PC-9 (cell line): ENCODE measurements around the gene SLX4IP. TPM values are rescaled to one million over a fixed set of nuclear protein-coding genes. Genes with fewer than 3 reads are reported as not detected.

Source experiments
- BruUV-seq: library from RNA; stranded (reverse); fragments of 400-500 nt; replicated peaks from 2 replicates; lab custom pipeline; 2021; lab: Mats Ljungman, UMichigan
- CTCF ChIA-PET: fragments of 300-600 bp; sonication (Branson Sonifier 250); formaldehyde crosslinking; loops from one replicate; lab custom pipeline; 2022; ENCODE audit warnings: antibody characterized with exemption; lab: Charles Lee
- POLR2A ChIA-PET: fragments of 300-600 bp; sonication (Branson Sonifier 250); formaldehyde crosslinking; loops from one replicate; lab custom pipeline; 2022; ENCODE audit warnings: antibody characterized with exemption; ENCODE audit not compliant: unreplicated experiment; lab: Charles Lee
- DNase-seq, 2 experiments: peaks; one replicate each; pipeline versions ENCODE4 v3.0.0 to v3.0.0-alpha.2; 2015 to 2022; ENCODE audit warnings: mixed read lengths in 1 of 2
- H2AFZ ChIP-seq: fragments of 200-600 bp; sonication (generic); 2 replicates; pipeline ENCODE4 v1.8.1; 2017; ENCODE audit warnings: antibody characterized with exemption
- H3F3A ChIP-seq: fragments of 200-600 bp; sonication (generic); 2 replicates; pipeline ENCODE4 v1.8.1; 2017; ENCODE audit warnings: antibody characterized with exemption, mild to moderate bottlenecking, low read depth; ENCODE audit not compliant: insufficient read depth
- H3K27ac ChIP-seq: fragments of 200-600 bp; sonication (generic); 2 replicates; pipeline ENCODE4 v1.6.1; 2016; ENCODE audit warnings: mixed run types
- H3K27me3 ChIP-seq: fragments of 200-600 bp; sonication (generic); 2 replicates; pipeline ENCODE4 v1.6.1; 2016; ENCODE audit warnings: low read depth, mixed run types; ENCODE audit not compliant: insufficient read depth
- H3K36me3 ChIP-seq: fragments of 200-600 bp; sonication (generic); 2 replicates; pipeline ENCODE4 v1.6.1; 2016; ENCODE audit warnings: low read depth, mixed run types
- H3K4me1 ChIP-seq: fragments of 200-600 bp; sonication (generic); replicated peaks from 2 replicates; pipeline ENCODE4 v1.6.1; 2016; ENCODE audit warnings: mixed run types; ENCODE audit not compliant: insufficient read depth
- H3K4me2 ChIP-seq: fragments of 200-600 bp; sonication (generic); 2 replicates; pipeline ENCODE4 v1.6.1; 2017; ENCODE audit warnings: mixed run types
- H3K4me3 ChIP-seq: fragments of 200-600 bp; sonication (generic); 2 replicates; pipeline ENCODE4 v1.6.1; 2016; ENCODE audit warnings: mixed run types
- H3K79me2 ChIP-seq: fragments of 200-600 bp; sonication (generic); 2 replicates; pipeline ENCODE4 v1.6.1; 2017; ENCODE audit warnings: low read depth, mixed run types
- H3K9me2 ChIP-seq: fragments of 200-600 bp; sonication (generic); 2 replicates; pipeline ENCODE4 v1.8.1; 2017; ENCODE audit warnings: mild to moderate bottlenecking; ENCODE audit not compliant: insufficient read depth
- H3K9me3 ChIP-seq: fragments of 200-600 bp; sonication (generic); 2 replicates; pipeline ENCODE4 v1.8.1; 2016; ENCODE audit warnings: low read depth; ENCODE audit not compliant: insufficient read depth
- H4K20me1 ChIP-seq: fragments of 200-600 bp; sonication (generic); 2 replicates; pipeline ENCODE4 v1.8.1; 2017; ENCODE audit not compliant: insufficient read depth
- EZH2 ChIP-seq: fragments of 200-600 bp; sonication (generic); IDR thresholded peaks from 2 replicates; pipeline ENCODE4 v1.8.0; 2017; ENCODE audit warnings: antibody characterized with exemption, low read depth
- intact Hi-C: fragments of 100-400 bp; cut with micrococcal nuclease; formaldehyde crosslinking; loops from one replicate; pipeline ENCODE4 v1.10.0; 2022; ENCODE audit not compliant: unreplicated experiment
- total RNA-seq: library from RNA; stranded (reverse); gene quantifications from 2 replicates; pipeline ENCODE4 v1.2.3, GENCODE V29; 2021
- TF ChIP-seq, protein P1 (sequence below): fragments of 200-600 bp; sonication (generic); conservative IDR thresholded peaks from 2 replicates; pipeline ENCODE4 v1.6.1; 2017; ENCODE audit warnings: mixed run types, antibody characterized with exemption, mild to moderate bottlenecking, moderate library complexity

The SLX4IP gene
- total RNA-seq, 1 experiment from 2014 or later: 13.4 TPM

DNA sequence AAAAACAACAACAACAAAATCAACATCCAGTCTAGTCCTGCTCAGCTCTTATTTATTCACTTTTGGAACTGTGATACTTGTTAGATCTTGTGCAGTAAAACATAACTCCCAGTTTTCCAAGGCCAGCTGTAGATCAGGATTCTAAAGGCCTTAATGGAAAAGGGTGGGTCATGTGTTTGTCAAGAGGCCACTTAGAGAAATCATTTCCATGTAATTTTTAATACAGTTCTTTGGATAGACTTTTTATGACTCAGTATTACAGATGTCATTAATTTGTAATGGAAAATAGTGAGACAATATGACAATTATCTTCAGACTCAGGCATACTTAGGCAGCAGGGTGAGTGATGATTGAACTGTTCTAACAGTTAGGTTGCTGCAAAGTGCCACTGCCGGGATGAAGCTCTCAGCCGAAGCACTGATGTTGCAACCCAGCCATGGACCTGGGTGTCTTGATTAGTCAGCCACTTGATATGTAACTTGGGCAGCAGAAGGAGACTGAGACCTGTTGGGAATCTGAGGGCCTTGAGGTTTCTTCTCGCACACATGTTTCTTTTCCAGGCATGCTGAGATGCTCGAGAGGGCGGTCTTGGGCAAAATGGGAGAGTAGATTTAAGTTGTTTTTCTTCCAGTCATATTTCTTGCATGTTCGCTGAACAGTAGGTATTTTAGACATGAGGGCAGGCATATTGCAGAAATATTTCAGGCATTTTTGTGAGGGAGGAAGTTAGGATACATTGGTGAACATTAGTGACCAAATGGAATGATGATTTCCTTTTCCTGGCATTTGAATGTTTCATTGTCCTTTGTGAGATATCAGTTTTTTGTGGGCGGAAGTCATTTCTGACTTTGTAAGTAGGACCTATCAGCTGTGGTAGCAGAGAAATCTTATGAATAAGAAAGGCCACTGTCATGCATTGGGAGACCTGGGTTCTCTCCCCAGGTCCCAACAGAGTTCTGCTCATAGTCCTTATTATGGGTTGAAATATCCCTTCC lies 52.3 kb downstream of the SLX4IP start:
- BruUV-seq: no TSS peak
- Histone ChIP-seq H2AFZ (no peak overlapping the region), H3K4me3 (no peak overlapping the region), H3K36me3 (no peaks in the 10 kb centered on the region), H3K79me2 (no peaks in the 10 kb centered on the region), H3K27ac (no peak overlapping the region), H3F3A (no peaks in the 10 kb centered on the region), H3K4me2 (no peak overlapping the region), H4K20me1 (no peaks in the 10 kb centered on the region), H3K27me3 (no peaks in the 10 kb centered on the region), H3K9me2 (no peaks in the 10 kb centered on the region; the same call in 1 of the 2 replicates), H3K9me3 (0 out of 2 replicates have a peak, but pooled peaks cover 4% of the 10 kb centered on the region), H3K4me1 (no peaks in the 10 kb centered on the region)
- TF ChIP-seq EZH2: no peak
- TF ChIP-seq, protein P1, sequence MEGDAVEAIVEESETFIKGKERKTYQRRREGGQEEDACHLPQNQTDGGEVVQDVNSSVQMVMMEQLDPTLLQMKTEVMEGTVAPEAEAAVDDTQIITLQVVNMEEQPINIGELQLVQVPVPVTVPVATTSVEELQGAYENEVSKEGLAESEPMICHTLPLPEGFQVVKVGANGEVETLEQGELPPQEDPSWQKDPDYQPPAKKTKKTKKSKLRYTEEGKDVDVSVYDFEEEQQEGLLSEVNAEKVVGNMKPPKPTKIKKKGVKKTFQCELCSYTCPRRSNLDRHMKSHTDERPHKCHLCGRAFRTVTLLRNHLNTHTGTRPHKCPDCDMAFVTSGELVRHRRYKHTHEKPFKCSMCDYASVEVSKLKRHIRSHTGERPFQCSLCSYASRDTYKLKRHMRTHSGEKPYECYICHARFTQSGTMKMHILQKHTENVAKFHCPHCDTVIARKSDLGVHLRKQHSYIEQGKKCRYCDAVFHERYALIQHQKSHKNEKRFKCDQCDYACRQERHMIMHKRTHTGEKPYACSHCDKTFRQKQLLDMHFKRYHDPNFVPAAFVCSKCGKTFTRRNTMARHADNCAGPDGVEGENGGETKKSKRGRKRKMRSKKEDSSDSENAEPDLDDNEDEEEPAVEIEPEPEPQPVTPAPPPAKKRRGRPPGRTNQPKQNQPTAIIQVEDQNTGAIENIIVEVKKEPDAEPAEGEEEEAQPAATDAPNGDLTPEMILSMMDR: no peak
- DNase-seq: no peak
- intact Hi-C loops: no loop called here
- ChIA-PET CTCF (no interaction called here), POLR2A (no interaction called here)

DNA sequence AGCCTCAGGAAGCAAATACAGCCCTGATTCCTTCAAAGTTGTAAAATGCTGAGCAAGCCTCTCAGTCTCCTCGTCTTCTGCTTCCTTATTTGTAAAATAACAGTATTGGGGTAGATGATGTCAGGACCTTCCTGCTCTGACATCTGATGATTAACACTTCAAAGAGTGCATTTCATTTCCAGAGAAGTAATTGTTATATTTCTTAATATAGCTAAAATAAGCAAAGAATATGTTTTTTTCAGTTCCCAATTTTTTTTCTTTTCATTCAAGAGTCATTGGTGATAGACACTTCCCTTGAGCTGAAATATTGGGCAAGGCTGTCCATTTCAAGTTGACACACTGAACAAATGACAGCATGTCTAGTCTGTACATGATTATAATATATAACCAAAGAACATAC lies 53.4 kb downstream of the SLX4IP start:
- POLR2A ChIA-PET: no interaction called here

DNA sequence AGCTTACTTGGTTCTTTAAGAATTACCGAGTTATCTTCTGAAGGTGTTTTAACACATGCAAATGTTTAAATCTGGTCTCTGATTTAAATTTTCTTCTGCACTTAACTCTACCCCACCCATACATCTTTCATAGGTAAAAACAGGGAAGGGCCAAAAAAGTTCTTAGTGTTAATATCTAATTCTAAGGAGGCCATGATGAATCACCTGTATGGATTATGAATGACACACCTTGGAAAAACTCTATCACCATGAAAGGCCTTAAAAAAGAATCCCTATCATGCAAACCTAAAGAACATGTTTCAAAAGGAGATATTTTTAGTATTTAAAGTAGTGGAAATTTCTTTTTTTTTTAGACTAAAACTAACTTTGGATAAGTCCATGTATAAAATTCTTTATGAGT lies 54.7 kb downstream of the SLX4IP start:
- Histone ChIP-seq H3F3A (0 out of 2 replicates have a peak, but pooled peaks cover 3% of the 10 kb centered on the region), H4K20me1 (no peaks in the 10 kb centered on the region), H3K4me3 (no peak overlapping the region), H3K27ac (no peak overlapping the region), H3K9me2 (no peaks in the 10 kb centered on the region; the same call in 1 of the 2 replicates), H3K9me3 (0 out of 2 replicates have a peak, but pooled peaks cover 4% of the 10 kb centered on the region), H3K36me3 (no peaks in the 10 kb centered on the region), H3K27me3 (no peaks in the 10 kb centered on the region), H3K79me2 (no peaks in the 10 kb centered on the region), H3K4me2 (no peak overlapping the region), H3K4me1 (no peaks in the 10 kb centered on the region), H2AFZ (no peak overlapping the region)
- DNase-seq: no peak
- ChIA-PET POLR2A (no interaction called here), CTCF (no interaction called here)
- BruUV-seq: no TSS peak
- intact Hi-C loops: no loop called here
- TF ChIP-seq, protein P1: no peak
- no peak for TF ChIP-seq EZH2

More for the DNA sequence above, 53.4 kb downstream of the SLX4IP start:
- H2AFZ ChIP-seq: no peak overlapping the region
- H3F3A ChIP-seq: no peaks in the 10 kb centered on the region
- no peak overlapping the region for H3K4me3 ChIP-seq
- TF ChIP-seq, protein P1: no peak
- TF ChIP-seq EZH2: no peak
- no TSS peak for BruUV-seq
- intact Hi-C loops: no loop called here
- CTCF ChIA-PET: no interaction called here
- no peak overlapping the region for H3K27ac ChIP-seq
- H4K20me1 ChIP-seq: no peaks in the 10 kb centered on the region
- H3K4me2 ChIP-seq: no peak overlapping the region
- H3K27me3 ChIP-seq: no peaks in the 10 kb centered on the region
- H3K79me2 ChIP-seq: no peaks in the 10 kb centered on the region
- H3K36me3 ChIP-seq: no peaks in the 10 kb centered on the region
- no peaks in the 10 kb centered on the region; the same call in 1 of the 2 replicates for H3K9me2 ChIP-seq
- DNase-seq: no peak
- H3K9me3 ChIP-seq: 0 out of 2 replicates have a peak, but pooled peaks cover 4% of the 10 kb centered on the region
- no peaks in the 10 kb centered on the region for H3K4me1 ChIP-seq
